GM21423 (cell line): Measurements from ENCODE around the gene MEGF11.

Experiments
- ATAC-seq: cut with Tn5 transposase; IDR thresholded peaks from one replicate; pipeline ENCODE4 v1.9.1; 2021; ENCODE audit warnings: mild to moderate bottlenecking, moderate library complexity; ENCODE audit not compliant: unreplicated experiment

MEGF11 gene

GRCh38 chr15:66253418-66254088, at the start of gene MEGF11:
TSS of gene MEGF11 (minus strand) at chr15:66253750. CDS start at chr15:66128403, 125,347 bp downstream.
- ATAC-seq: no peak

GRCh38 chr15:66302489-66303278, 49.1 kb upstream of the MEGF11 start:
- no peak for ATAC-seq

- ATAC-seq: no peak
These were observed 45.3 kb upstream of the MEGF11 start for GRCh38 chr15:66298803-66299251.

- no peak for ATAC-seq
These were observed 42.6 kb upstream of the MEGF11 start for GRCh38 chr15:66296186-66296585.

- no peak for ATAC-seq
These were observed 41.3 kb upstream of the MEGF11 start for GRCh38 chr15:66294932-66295235.

GRCh38 chr15:66294157-66294931, 40.8 kb upstream of the MEGF11 start:
- ATAC-seq: peak; percentile 17

GRCh38 chr15:66293419-66294156, 40.0 kb upstream of the MEGF11 start, which contains the start of gene DIS3L:
TSS of gene DIS3L (plus strand) at chr15:66293568. CDS start at chr15:66293597, 29 bp downstream.
- peak; percentile 61 for ATAC-seq

GRCh38 chr15:66292571-66293418, 39.2 kb upstream of the MEGF11 start:
- ATAC-seq: no peak

GRCh38 chr15:66291816-66292570, 38.4 kb upstream of the MEGF11 start:
- no peak for ATAC-seq

GRCh38 chr15:66290518-66290917, 37.0 kb upstream of the MEGF11 start:
- ATAC-seq: no peak

GRCh38 chr15:66290007-66290406, 36.5 kb upstream of the MEGF11 start:
- ATAC-seq: no peak

- no peak for ATAC-seq
These were observed 35.1 kb upstream of the MEGF11 start for GRCh38 chr15:66288551-66289185.

- ATAC-seq: no peak
These were observed 34.5 kb upstream of the MEGF11 start for GRCh38 chr15:66288093-66288492.

GRCh38 chr15:66287461-66288057, 34.0 kb upstream of the MEGF11 start:
- ATAC-seq: no peak

- ATAC-seq: no peak
These were observed 32.2 kb upstream of the MEGF11 start for GRCh38 chr15:66285533-66286280.

GRCh38 chr15:66284271-66284670, 30.7 kb upstream of the MEGF11 start:
- no peak for ATAC-seq

- no peak for ATAC-seq
These were observed 25.1 kb upstream of the MEGF11 start for GRCh38 chr15:66278671-66279070.

GRCh38 chr15:66278056-66278455, 24.5 kb upstream of the MEGF11 start:
- no peak for ATAC-seq
